Measurements from ENCODE around the gene CTDSPL2.
"Not testable (repeated sequence)": the region's sequence is repeated elsewhere in the genome, so short reads cannot be mapped to it uniquely, and the experiment has no call there.

The CTDSPL2 gene

DNA sequence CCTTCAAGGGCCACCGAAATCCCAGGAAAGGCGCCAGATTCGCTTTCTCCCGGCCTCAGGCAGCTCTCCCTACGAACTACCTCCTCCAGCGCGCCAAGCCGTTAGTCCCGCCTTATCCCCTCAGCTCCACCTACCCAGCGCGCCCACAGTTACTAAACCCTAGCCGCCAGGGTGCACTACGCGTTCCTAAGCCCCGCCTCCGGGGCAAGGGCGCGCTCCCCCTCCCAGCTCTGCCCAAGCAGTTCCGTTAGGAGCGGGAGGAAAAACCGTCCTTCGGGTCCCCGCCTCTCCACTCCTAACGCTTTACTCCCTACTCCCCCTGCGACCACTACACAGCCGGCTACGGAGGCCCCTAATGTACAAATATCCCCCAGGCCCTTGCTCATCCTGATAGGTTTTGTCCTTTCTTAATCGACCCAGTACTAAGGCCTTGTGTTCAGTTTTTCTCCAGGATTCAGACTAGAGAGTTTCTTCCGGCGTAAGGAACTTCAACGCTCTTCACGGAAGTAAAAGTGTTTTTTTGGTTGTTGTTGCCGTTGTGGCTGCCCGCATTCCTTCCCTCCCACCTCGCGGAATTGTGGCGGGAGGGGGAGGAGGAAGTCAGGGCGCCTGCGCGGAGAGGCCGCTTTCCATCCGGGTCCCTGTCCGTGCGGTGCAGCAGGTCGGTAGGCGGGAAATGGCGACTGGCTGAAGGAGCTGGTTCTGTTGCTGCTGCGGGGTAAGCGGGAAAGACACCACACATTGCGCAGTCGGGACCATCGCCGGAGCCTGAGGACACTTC is at the start of gene CTDSPL2:
Gene CTDSPL2 (plus strand): TSS at position 655 of the 781 bp plus-strand sequence. CDS start 31,386 bp downstream, outside the sequence.
- DNase-seq, result peak; percentile 93

DNA sequence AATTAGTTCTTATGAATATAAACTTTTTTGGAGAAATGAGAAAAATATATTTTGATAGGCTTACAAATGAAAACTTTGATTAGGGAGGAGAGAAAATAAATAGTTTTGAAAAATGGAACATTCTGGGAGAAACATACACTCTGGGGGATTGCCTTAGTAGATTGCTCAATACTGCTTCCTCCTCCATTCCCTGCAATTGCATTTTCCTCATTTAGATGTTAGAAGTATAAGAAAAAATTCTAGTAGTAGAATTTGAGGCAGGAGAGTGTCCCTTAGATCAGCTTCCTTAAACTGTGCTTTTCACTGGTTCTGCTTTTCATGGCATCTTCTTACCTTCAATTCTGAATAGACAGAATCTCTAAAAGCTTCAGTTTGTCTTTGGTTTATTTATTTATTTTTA is 46.2 kb upstream of the CTDSPL2 start:
- no peak for DNase-seq

DNA sequence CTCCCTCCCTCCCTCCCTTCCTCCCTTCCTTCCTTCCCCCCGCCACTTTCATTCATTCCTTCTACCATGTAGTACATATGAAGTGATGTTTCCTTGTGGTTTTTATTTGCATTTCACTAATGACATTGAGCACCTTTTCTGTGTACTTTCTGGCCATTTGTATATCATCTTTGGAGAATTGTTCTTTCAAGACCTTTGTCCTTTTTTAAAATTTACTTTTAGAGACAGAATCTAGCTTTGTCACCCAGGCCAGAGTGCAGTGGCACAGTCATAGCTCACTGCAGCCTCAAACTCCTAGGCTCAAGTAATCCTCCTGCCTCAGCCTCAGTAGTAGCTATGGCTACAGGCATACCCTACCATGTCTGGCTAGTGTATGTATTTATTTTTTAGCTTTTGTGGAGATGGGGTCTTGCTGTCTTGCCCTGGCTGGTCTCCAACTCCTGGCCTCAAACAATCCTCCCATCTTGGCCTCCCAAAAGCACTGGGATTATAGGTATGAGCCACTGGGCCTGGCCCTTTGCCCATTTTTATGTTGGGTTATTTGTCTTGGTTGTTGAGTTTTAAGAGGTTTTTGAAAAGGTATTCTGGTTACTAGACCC is 42.0 kb upstream of the CTDSPL2 start:
- no peak for DNase-seq

DNA sequence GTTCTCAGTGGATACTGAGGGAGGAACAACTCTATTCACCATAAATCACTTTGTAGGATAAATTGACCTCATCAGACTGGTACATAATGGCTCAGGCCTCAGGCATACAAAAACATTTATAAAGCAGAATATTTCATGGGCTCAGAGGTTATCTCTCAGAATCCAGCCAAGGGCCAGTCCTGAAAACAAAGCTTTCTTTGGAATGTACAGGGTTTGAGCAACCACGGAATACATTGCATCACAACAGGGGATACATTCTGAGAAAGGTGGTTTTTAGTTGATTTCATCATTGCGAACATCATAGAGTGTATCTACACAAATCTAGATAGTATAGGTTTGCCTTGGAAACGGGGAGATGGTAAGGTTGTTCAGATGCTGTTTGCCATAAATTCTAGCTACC is 33.4 kb upstream of the CTDSPL2 start:
- no peak for DNase-seq

DNA sequence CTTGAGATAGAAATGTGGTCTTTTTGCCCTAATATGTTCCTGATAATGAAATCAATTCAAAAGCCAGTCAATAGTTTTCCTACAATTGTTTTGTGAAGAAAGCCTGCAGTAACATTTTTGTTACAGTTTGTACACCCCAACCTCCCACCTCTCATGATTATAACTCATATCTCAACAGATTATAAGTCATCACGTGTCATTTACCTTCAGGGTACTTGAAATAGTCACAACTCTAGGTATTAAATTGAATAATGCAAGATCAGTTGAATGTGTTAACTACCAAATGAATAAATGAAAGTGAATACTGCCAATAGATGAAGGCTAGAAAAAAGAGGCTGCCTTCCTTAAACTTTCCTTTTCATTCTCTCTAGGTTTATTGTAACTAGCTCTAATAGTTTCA is 32.9 kb upstream of the CTDSPL2 start:
- DNase-seq, result no peak

DNA sequence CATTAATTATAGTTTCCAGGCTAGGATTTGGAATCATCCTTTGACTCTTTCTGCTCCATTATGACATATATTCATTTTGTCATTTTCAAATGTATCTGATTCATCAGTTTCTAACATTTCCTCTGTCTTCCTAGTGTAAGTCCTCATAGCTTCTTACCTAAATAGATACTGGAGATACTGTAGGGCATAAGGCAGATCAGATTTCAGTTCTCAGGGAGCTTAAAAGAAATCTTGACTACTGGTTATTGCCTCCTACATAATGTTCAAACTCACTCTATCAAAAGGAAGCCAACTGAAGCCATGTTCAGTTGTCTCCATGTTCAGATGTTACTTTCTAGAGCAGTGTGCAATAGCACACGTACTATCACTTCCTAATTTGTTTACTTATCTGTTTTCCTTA is 29.6 kb upstream of the CTDSPL2 start:
- DNase-seq, result no peak

DNA sequence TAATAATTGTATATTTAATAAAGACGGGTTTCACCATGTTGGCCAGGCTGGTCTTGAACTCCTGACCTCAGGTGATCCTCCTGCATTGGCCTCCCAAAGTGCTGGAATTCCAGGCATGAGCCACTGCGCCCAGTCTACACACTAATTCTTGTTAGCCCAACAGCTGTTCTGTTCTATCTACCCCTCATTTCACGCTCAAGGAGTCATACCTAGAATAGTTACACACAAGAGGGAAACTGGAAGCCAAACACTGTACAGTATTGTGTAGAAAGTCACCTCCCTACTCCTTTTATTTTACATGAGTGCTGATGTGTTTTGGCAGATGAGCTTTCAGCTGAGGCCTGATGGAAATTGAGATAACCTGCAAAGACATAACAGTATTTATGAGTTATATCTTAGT is 13.4 kb upstream of the CTDSPL2 start:
- DNase-seq, result no peak

DNA sequence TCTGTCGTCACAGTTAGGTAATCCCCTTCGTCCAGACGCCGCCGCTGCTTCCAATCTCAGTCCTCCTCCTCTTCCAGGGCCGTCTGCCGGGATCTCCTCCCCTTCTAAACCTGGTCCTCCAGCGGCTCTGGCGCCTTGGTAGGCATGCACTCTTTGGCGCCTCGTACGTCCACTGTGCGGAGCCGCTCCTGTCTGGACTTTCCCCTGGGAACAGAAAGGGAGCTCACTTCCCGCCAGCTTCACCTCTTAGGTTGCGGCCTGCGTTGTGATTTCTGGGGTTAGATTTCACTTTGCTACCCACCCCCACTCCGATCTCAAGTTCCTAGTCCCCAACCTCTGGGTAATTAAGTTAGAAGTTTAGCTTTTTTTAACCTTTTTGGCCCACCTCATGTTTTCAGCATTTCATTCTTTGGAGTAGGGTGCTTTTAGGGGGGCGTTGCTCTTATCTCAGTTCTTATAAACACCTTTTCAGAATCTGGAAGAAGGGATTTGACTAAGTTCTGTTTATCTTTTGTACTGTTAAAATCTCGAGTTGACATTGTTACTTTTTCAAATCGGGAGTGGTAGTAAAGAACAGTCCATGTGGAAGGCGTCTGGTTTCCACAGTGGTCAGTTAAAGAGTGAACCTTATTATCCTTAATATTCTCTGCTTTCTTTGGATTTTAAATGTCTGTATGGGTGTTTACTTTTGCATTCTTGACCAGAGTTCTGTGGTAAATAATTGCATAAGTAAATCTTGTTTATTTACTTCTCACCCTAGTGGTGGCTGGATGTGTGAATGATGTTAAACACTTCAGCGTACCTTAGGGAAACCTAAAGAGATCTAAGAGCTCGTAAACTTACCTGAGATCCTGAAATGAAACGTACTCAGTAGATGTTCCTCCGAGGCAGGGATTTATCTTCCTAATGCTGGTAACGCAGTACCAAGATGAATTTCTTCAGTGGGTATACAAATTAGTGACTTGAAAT is 611 bp downstream of the CTDSPL2 start:
- DNase-seq, result no peak

DNA sequence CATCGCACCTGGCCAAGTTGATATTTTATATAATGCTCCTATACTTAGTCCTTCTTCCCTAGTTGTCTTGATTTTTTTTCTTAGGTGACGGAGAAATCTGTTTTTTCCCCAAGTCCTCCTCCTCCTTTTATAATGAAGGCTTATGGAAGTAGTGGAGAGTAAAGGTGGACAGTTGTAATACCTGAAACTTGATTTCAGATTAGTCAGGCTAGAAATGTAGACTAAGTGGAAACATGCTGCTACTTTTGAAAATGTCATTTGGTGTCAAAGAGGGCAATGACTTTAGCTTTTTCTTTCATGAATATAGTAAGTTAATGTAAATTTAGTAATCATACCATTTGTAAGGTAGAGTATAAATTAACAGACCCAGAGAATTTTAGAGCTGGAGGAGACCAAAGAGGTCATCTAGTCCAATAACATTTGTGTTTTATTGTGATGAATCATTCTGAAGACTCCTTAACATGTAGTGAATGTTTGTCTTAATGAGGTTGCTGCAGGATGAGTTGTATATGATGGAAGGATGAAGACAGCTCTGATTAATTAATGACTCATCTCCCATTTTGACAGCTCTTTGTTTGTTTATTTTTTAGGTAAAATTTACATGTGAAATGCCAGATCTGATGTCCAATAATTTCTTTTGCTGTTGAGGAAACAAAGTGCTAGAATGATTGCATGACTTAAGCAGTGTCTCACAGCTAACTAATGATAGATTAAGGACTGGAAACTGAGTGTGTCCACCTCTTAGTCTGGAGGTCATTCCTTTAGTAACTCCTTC is 8.7 kb downstream of the CTDSPL2 start:
- DNase-seq, result peak; percentile 19

DNA sequence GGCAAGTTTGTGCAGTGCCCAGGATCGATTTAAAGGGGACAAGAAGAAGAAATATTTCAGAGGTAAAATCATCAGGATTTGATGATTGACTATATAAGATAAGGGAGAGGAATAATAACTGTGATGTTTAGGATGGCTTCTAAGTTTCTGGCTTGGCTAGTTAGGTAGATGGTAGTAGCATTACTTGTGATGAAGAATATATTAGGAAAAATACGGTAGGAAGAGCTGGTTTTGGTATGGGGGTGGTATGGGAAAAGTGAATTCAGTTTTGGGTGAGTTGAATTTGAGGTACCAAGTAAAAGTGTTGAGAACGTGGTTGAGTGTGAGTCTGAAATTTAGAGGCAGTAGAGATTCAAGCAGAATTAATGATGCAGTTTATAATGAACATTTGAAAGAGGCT is 11.0 kb downstream of the CTDSPL2 start:
- no peak for DNase-seq

DNA sequence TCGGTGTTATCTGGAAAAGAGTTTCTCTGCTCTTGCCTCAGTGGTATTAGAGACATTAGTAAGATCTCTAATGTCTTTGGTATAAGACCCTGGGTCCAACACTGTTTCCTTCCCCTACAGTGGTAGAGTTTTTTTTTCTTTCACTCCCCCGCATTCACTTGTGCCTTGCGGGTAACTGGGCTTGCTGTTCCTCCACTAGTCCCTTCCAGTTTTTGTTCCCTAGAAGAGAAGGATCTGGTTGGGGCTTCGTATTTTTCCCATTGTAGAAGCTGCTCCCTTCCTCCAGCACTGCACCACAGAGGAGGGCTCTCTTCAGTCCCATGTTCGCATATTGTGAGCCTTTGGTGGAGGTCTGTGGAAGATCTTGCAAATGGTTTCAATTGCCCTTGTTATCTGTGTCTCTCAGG is 13.7 kb downstream of the CTDSPL2 start:
- no peak for DNase-seq

DNA sequence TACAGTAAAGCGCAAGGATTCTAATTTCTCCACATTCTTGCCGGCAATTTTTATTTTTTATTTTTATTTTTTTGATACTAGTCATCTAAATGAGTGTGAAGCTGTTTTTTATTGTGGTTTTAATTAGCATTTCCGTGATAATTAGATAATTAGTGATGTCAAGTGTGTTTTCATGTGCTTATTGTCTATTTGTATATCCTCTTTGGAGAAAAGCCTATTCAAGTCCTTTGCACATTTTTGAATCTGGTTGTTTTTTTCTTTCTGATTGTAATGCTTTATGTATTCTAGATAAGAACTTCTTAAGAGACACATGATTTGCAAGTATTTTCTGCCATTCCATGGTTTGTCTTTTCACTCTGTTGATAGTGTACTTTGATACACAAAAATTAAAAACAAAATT is 16.1 kb downstream of the CTDSPL2 start:
- no peak for DNase-seq

DNA sequence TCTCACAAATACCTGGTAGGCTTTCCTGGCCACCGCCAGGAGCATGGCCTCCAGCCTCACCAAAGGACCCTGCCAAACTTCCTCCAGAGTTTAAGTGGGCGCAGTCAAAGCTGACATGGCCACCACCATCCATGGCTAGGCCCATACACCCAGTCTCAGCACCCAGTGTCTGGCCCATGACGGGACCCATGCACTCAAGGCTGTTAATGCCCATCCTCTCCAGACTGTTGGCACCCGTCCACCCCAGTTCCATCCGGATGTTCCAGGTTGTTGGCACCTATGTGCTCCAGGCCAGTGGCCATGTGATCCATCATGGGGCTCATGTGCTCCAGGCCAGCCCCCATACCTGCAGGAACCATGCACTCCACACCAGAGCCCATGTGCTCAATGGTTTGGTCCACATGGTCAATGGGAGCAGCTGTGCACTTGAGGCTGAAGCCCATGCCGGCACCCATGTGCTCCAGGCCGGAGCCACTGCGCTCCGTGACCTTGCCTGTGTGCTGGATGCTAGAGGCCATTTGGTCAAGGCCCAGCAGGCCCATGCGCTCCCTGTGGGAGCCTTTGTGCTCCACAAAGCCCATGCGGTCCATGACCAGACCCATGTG is 20.4 kb downstream of the CTDSPL2 start:
- no peak for DNase-seq

DNA sequence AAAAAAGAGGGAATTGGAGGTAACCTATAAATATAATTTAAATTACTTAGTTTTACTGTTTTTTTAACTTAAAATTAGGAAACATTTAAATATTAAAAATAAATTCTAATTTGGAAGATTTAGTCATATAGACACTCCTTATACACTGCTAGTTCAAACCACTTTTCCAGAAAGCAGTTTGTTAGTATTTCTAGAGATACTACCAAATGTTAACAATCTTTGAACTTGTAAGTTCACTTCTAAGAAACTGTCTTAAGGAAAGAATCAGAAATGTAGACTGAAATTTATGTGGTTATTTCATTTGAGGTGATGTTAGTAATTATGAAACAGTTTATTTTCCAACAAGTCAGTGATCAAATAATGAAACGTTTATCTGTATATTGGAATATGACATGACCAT is 22.7 kb downstream of the CTDSPL2 start:
- no peak for DNase-seq

DNA sequence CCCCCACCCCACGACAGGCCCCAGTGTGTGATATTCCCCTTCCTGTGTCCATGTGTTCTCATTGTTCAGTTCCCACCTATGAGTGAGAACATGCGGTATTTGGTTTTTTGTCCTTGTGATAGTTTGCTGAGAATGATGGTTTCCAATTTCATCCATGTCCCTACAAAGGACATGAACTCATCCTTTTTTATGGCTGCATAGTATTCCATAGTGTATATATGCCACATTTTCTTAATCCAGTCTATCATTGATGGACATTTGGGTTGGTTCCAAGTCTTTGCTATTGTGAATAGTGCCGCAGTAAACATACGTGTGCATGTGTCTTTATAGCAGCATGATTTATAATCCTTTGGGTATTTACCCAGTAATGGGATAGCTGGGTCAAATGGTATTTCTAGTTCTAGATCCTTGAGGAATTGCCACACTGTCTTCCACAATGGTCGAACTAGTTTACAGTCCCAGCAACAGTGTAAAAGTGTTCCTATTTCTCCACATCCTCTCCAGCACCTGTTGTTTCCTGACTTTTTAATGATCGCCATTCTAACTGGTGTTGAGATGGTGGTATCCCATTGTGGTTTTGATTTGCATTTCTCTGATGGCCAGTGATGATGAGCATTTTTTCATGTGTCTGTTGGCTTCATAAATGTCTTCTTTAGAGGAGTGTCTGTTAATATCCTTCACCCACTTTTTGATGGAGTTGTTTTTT is 26.3 kb downstream of the CTDSPL2 start:
- DNase-seq, result not testable (repeated sequence)

DNA sequence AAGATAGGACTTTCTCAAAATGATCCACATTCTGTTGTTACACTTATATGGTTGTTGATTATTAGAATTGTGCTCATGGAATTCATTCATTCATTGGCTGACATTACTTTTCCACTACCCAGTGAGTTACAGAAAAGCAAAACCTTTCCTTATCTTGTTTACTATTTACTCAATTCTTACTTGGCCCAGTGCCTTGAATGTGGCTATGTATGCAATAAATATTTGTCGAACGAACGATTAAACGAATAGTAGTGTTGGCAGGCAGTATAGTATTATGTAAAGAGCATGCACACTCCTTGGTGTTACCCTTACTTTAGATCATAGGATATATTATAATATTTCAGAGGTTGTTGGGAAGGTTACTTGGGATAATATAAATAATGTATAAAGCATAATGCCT is 31.0 kb downstream of the CTDSPL2 start:
- DNase-seq, result no peak

DNA sequence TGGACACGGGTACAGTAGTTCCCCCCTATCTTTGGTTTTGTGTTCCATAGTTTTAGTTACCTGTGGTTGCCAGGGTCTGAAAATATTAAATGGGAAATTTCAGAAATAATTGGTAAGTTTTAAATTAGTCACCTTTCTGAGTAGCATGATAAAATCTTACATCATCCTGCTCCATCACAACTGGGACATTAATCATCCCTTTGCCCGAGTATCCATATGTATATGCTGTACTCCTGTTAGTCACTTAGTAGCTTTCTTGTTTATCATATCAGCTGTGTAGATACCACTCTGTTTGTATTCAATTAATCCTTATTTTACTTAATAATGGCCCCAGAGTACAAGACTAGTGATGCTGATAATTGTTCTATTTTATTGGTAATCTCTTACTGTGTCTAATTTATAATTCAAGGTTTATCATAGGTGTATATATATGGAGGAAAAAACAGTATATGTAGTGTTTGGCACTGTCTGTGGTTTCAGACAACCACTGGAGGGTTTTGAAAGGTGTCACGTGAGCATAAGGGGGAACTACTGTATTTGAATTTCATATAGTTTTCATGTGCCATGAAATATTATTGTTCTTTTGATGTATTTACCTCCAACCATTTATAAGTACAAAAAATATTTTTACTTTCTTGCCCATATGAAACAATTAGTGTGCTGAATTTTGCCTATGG is 41.4 kb downstream of the CTDSPL2 start:
- peak; percentile 17 for DNase-seq

DNA sequence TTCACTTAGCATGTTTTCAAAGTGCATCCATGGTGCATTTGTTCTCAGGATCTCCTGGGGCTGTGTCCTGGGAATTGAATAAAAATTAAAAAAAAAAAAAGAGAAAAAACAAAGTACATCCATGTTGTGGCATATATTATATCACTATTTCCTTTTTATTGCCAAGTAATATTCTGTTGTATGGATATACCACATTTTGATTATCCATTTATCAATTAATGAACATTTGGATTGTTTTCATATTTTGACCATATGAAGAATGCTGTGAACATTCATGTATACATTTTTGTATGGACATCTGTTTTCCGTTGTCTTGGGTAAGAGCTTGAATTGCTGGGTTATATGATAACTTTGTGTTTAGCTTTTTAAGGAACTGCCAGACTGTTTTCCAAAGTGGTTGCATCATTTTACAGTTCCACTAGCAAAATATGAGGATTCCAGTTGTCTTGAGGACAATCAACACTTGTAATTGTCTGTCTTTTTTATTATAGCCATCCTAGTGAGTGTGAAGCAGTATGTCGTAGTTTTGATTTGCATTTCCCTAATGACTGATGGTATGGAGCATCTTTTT is 44.5 kb downstream of the CTDSPL2 start:
- no peak for DNase-seq

DNA sequence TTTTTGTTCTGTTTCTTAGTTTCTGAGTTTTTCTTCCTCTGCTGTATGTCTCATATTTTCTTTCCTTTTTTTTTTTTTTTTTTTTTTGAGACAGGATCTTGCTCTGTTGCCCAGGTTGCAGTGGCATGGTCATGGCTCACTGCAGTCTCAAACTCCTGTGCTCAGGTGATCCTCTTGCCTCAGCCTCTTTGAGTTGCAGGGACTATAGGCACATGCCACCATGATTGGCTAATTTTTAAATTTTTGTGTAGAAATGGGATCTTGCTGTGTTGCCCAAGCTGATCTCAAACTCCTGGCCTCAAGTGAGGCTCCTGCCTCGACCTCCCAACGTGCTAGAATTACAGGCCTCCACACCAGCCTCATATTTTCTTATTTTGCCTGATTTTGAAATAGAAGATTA is 51.9 kb downstream of the CTDSPL2 start:
- DNase-seq, result no peak

DNA sequence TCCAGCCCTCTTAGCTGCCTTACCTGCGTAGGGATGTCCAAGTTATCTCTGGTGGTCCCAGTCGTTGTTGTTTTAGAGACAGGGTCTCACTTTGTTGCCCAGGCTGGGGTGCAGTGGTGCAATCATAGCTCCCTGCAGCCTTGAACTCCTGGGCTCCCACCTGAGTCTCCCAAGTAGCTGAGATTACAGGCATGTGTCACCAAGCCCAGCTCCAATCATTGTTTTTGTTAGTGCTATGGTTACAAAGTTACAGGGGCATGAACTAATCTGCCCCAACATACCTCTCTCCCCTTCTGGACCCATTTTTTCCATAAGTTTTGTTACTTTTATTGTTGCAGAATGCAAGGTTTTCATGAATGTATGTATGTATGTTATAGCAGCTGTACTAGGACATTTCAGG is 54.7 kb downstream of the CTDSPL2 start:
- no peak for DNase-seq

DNA sequence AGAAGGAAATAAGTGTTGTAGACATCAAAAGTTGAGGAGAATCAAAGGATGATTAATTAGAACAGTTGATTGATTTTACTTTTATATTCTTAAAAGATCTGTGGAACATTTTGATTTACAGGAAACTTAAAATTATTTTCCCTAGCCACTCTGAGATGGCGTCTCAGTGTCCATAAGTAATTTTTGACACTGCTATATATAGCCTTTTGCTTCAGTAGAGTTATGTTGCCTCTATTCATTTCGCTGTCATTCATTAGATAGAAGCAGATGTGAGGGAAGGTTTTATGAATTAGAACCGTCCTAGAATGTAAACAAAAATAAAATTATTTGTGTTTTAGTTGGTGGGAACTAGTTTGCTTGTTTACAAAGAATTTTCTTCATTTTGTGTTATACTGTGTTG is 58.5 kb downstream of the CTDSPL2 start:
- DNase-seq, result no peak
